MCF 10A (cell line): ENCODE results near the gene TIA1. TPM values are rescaled to one million over a fixed set of nuclear protein-coding genes. Genes with fewer than 3 reads are reported as not detected.

Experiments
- BruUV-seq: library from RNA; stranded (reverse); fragments of 400-500 nt; replicated peaks from 2 replicates; lab custom pipeline; 2021; lab: Mats Ljungman, UMichigan
- CTCF ChIA-PET: fragments of 300-600 bp; sonication (Branson Sonifier 250); formaldehyde crosslinking; extraction: SDS; loops from one replicate; lab custom pipeline; 2021; ENCODE audit warnings: antibody characterized with exemption, inconsistent platforms; lab: Yijun Ruan, JAX
- POLR2A ChIA-PET: fragments of 300-600, 350-650 bp; sonication (Branson Sonifier 250); formaldehyde crosslinking; extraction: SDS; loops from one replicate; lab custom pipeline; 2020; ENCODE audit warnings: antibody characterized with exemption, inconsistent platforms; lab: Yijun Ruan, JAX
- DNase-seq: peaks from one replicate; pipeline ENCODE4 v3.0.0-alpha.2; 2018; ENCODE audit not compliant: unreplicated experiment
- H3K27ac Mint-ChIP-seq: one replicate; pipeline ENCODE4 v1.8.0; 2022; ENCODE audit warnings: mild to moderate bottlenecking, low read depth, mixed read lengths; ENCODE audit not compliant: unreplicated experiment
- H3K27me3 Mint-ChIP-seq: one replicate; pipeline ENCODE4 v1.8.0; 2022; ENCODE audit warnings: mixed read lengths; ENCODE audit not compliant: insufficient read depth, unreplicated experiment
- H3K36me3 Mint-ChIP-seq: one replicate; pipeline ENCODE4 v1.8.0; 2022; ENCODE audit warnings: mild to moderate bottlenecking, moderate library complexity, mixed read lengths; ENCODE audit not compliant: insufficient read depth, unreplicated experiment
- H3K4me1 Mint-ChIP-seq: one replicate; pipeline ENCODE4 v1.8.0; 2022; ENCODE audit warnings: mixed read lengths; ENCODE audit not compliant: insufficient read depth, unreplicated experiment
- H3K4me3 Mint-ChIP-seq: one replicate; pipeline ENCODE4 v1.8.0; 2022; ENCODE audit warnings: mild to moderate bottlenecking, moderate library complexity, mixed read lengths; ENCODE audit not compliant: unreplicated experiment
- H3K9me3 Mint-ChIP-seq: one replicate; pipeline ENCODE4 v1.8.0; 2022; ENCODE audit warnings: mixed read lengths; ENCODE audit not compliant: unreplicated experiment
- CTCF ChIP-seq: fragments of 200-600 bp; IDR thresholded peaks from one replicate; pipeline ENCODE4 v1.8.0; 2022; ENCODE audit warnings: antibody characterized with exemption, mild to moderate bottlenecking; ENCODE audit not compliant: unreplicated experiment
- intact Hi-C: fragments of 100-400 bp; cut with micrococcal nuclease; formaldehyde crosslinking; loops from 2 replicates; pipeline ENCODE4 v1.14.1; 2022
- microRNA-seq: library from miRNA; unstranded; fragments of <30 nt; microRNA quantifications from one replicate; pipeline ENCODE4 v1.2.0, GENCODE V29; 2022
- total RNA-seq: library from RNA; stranded (reverse); gene quantifications from 2 replicates; pipeline ENCODE4 v1.2.3, GENCODE V29; 2022

The TIA1 gene
- total RNA-seq, 1 experiment from 2014 or later = 75.7 TPM

- H3K4me1 Mint-ChIP-seq = no peaks in the 10 kb centered on the region
- no peak overlapping the region for H3K27ac Mint-ChIP-seq
- no peak for DNase-seq
- peaks cover 67% of the 10 kb centered on the region for H3K36me3 Mint-ChIP-seq
- no peaks in the 10 kb centered on the region for H3K27me3 Mint-ChIP-seq
- ChIA-PET CTCF (no interaction called here), POLR2A (interaction anchor here (0.6 to 2.8 kb wide), 5 partner anchors 12 to 73 kb away, joined by 3 to 12 read pairs (median 3); partner anchors contain the start of gene PCBP1)
- no peak for TF ChIP-seq CTCF
- BruUV-seq = no TSS peak
- intact Hi-C loops = no loop called here
- H3K4me3 Mint-ChIP-seq = no peak overlapping the region
- no peaks in the 10 kb centered on the region for H3K9me3 Mint-ChIP-seq
Observed at GRCh38 chr2:70160545-70160944, 87.9 kb downstream of the TIA1 start.

Small RNA genes within 50 kb of the gene (microRNA-seq; reads per million reads assigned to microRNA genes)
- gene MIR1285-2 = not detected

Other genes with a start within 250 kb of the TIA1 start
- 259 and 277 TPM in 2 replicates for gene PCBP1, start 161.2 kb downstream of the TIA1 start, total RNA-seq
- gene C2orf42, start 57.6 kb downstream of the TIA1 start, total RNA-seq = 17.6 and 28.5 TPM in 2 replicates
- 17.4 and 24.8 TPM in 2 replicates for gene PCYOX1, start 9.5 kb upstream of the TIA1 start, total RNA-seq
- 266 and 327 TPM in 2 replicates for gene SNRPG, start 45.1 kb upstream of the TIA1 start, total RNA-seq
- 38.8 and 43.8 TPM in 2 replicates for gene FAM136A, start 53.4 kb upstream of the TIA1 start, total RNA-seq